ENCODE measurements around the gene PKD1.

The PKD1 gene

GRCh38 chr16:2087748-2088631 is 47.7 kb downstream of the PKD1 start:
- DNase-seq (ENCODE audit: low spot score) = no peak

- DNase-seq (ENCODE audit: low spot score) = no peak
Observed at GRCh38 chr16:2086812-2087747, 48.6 kb downstream of the PKD1 start.

GRCh38 chr16:2086106-2086742 is 49.5 kb downstream of the PKD1 start:
- no peak for DNase-seq (ENCODE audit: low spot score)

- DNase-seq (ENCODE audit: low spot score) = peak; percentile 52
Observed at GRCh38 chr16:2085669-2086068, 50.0 kb downstream of the PKD1 start.

GRCh38 chr16:2084895-2085625 is 50.6 kb downstream of the PKD1 start:
- no peak for DNase-seq (ENCODE audit: low spot score)

- no peak for DNase-seq (ENCODE audit: low spot score)
Observed at GRCh38 chr16:2083876-2084780, 51.6 kb downstream of the PKD1 start.

- no peak for DNase-seq (ENCODE audit: low spot score)
Observed at GRCh38 chr16:2083409-2083808, 52.3 kb downstream of the PKD1 start.

- DNase-seq (ENCODE audit: low spot score) = no peak
Observed at GRCh38 chr16:2082983-2083364, 52.7 kb downstream of the PKD1 start.

GRCh38 chr16:2082171-2082982 is 53.3 kb downstream of the PKD1 start:
- no peak for DNase-seq (ENCODE audit: low spot score)

- DNase-seq (ENCODE audit: low spot score) = no peak
Observed at GRCh38 chr16:2081201-2082084, 54.3 kb downstream of the PKD1 start.

- no peak for DNase-seq (ENCODE audit: low spot score)
Observed at GRCh38 chr16:2079991-2080390, 55.7 kb downstream of the PKD1 start.

- DNase-seq (ENCODE audit: low spot score) = no peak
Observed at GRCh38 chr16:2079311-2079800, 56.3 kb downstream of the PKD1 start.

GRCh38 chr16:2078691-2079090 is 57.0 kb downstream of the PKD1 start:
- no peak for DNase-seq (ENCODE audit: low spot score)

GRCh38 chr16:2078096-2078495 is 57.6 kb downstream of the PKD1 start:
- no peak for DNase-seq (ENCODE audit: low spot score)

- no peak for DNase-seq (ENCODE audit: low spot score)
Observed at GRCh38 chr16:2077696-2078095, 58.0 kb downstream of the PKD1 start.

GRCh38 chr16:2077016-2077415 is 58.7 kb downstream of the PKD1 start:
- DNase-seq (ENCODE audit: low spot score) = no peak

- no peak for DNase-seq (ENCODE audit: low spot score)
Observed at GRCh38 chr16:2076072-2076865, 59.4 kb downstream of the PKD1 start.

- no peak for DNase-seq (ENCODE audit: low spot score)
Observed at GRCh38 chr16:2075631-2076030, 60.1 kb downstream of the PKD1 start.

Measured in AG20443 (cell line).